ENCODE data around the gene PRR29. TPM values are rescaled to one million over a fixed set of nuclear protein-coding genes. Genes with fewer than 3 reads are reported as not detected.
"Not testable (repeated sequence)": the region's sequence is repeated elsewhere in the genome, so short reads cannot be mapped to it uniquely, and the experiment has no call there.

PRR29 gene
- total RNA-seq, 1 experiment from 2014 or later, result 0.85 TPM

DNA sequence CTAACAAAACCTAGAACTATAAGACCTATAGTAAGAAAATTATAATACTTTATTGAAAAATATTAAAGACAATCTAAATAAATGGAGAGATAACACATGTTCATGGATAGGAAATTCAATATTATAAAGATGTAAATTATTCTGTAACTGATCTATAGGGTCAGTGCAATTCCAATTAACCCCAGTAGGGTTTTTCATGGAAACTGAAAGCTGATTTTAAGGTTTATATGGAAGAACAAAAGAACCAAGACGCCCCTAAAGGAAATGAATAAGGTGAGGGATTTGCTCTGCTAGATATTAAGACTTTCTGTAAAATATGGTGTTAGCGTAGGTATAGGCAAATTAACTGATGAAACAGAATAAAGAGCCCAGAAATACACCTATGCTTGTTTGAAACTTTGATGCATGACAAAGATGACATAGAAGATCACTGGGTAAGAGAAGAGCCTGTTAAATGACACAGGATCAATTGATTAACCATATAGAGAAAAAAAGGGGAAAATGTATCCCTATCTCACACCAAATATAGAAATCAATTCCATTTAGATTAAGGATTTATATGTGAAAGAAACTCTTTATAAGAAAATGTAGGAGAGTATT is 19.3 kb downstream of the PRR29 start:
- H3K27ac Mint-ChIP-seq, result no peak overlapping the region
- no peaks in the 10 kb centered on the region for H3K36me3 Mint-ChIP-seq
- peaks cover 2% of the 10 kb centered on the region; the same call in 1 of the 2 replicates for H3K27me3 Mint-ChIP-seq (ENCODE audit: low read depth)
- CTCF ChIA-PET, result interaction anchor here (0.9 to 2.5 kb wide), 14 partner anchors 9 to 136 kb away, joined by 3 to 19 read pairs (median 6); partner anchors contain the start of gene GH1
- no peak overlapping the region for H3K4me3 Mint-ChIP-seq
- H3K4me1 Mint-ChIP-seq, result peaks cover 10% of the 10 kb centered on the region
- ATAC-seq (no peak), DNase-seq (ENCODE audit: low spot score) (no peak)
- POLR2A ChIA-PET, result no interaction called here
- peaks cover 5% of the 10 kb centered on the region for H3K9me3 Mint-ChIP-seq
- TF ChIP-seq HMGA2 (CRISPR knock-in tag; IDR thresholded peaks at IDR 0.05), result no peak
- TF ChIP-seq, protein P1, sequence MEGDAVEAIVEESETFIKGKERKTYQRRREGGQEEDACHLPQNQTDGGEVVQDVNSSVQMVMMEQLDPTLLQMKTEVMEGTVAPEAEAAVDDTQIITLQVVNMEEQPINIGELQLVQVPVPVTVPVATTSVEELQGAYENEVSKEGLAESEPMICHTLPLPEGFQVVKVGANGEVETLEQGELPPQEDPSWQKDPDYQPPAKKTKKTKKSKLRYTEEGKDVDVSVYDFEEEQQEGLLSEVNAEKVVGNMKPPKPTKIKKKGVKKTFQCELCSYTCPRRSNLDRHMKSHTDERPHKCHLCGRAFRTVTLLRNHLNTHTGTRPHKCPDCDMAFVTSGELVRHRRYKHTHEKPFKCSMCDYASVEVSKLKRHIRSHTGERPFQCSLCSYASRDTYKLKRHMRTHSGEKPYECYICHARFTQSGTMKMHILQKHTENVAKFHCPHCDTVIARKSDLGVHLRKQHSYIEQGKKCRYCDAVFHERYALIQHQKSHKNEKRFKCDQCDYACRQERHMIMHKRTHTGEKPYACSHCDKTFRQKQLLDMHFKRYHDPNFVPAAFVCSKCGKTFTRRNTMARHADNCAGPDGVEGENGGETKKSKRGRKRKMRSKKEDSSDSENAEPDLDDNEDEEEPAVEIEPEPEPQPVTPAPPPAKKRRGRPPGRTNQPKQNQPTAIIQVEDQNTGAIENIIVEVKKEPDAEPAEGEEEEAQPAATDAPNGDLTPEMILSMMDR (IDR thresholded peaks at IDR 0.05), result peak; percentile 15; the same call in 1 of the 2 replicates

DNA sequence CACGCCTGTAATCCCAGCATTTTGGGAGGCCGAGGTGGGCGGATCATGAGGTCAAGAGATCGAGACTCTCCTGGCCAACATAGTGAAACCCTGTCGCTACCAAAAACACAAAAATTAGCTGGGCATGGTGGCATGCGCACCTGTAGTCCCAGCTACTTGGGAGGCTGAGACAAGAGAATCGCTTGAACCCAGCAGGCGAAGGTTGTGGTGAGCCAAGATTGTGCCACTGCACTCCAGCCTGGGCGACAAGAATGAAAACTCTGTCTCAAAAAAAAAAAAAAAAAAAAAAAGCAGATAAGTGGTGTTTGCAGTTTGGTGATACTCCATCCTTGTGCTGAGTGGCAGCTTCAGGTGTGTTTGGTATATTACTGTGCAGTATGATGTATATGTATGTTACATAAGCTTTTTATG is 21.4 kb downstream of the PRR29 start:
- not testable (repeated sequence) for DNase-seq (ENCODE audit: low spot score); H3K4me3 Mint-ChIP-seq; H3K27me3 Mint-ChIP-seq (ENCODE audit: low read depth); H3K9me3 Mint-ChIP-seq; ATAC-seq; H3K27ac Mint-ChIP-seq; H3K36me3 Mint-ChIP-seq
- ChIA-PET CTCF (interaction anchor here (1.1 to 2.1 kb wide), 7 partner anchors 9 to 115 kb away, joined by 4 to 15 read pairs (median 8); partner anchors contain the start of gene GH1), POLR2A (interaction anchor here (0.7 kb wide), 1 partner anchor 30 kb away, joined by 6 read pairs; no protein-coding TSS in a partner anchor)
- H3K4me1 Mint-ChIP-seq, result peaks cover 10% of the 10 kb centered on the region

DNA sequence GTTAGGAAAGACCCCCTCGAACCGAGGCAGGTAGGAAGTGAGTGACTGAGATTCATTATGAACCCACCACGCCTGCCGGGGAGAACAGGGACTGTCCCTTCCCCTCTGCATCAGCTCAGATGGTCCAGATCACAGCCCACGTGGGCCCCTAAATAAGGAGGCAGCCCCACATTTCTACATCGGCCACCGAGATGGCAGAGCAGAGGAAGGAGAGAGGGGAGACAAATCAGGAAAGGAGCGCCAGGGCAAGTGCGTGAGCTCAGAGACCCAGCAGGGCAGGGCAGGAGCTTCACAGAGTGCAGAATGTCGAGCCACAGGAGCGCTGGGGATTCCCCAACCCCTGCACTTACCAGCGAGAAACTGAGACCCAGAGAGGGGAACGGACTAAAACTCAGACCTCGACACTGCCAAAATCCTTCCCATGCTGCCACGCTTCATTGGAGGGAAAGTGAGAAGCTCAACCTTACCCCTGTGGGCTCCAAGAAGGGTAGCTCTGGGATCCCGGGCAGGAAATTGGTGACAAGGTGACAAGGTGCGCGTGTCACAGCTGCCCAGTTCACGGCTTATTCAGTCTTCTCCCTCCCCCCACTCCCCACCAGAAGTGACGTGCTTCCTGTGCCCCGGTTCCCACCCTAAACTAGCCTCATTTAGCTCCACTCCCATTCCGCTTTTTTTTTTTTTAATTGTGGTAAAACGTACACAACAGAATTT is 22.1 kb downstream of the PRR29 start, which contains the start of gene ICAM2:
ICAM2 (minus strand) TSS at position 578 of the 711 bp plus-strand sequence. CDS start 13,942 bp downstream, outside the sequence.
- TF ChIP-seq, protein P2, sequence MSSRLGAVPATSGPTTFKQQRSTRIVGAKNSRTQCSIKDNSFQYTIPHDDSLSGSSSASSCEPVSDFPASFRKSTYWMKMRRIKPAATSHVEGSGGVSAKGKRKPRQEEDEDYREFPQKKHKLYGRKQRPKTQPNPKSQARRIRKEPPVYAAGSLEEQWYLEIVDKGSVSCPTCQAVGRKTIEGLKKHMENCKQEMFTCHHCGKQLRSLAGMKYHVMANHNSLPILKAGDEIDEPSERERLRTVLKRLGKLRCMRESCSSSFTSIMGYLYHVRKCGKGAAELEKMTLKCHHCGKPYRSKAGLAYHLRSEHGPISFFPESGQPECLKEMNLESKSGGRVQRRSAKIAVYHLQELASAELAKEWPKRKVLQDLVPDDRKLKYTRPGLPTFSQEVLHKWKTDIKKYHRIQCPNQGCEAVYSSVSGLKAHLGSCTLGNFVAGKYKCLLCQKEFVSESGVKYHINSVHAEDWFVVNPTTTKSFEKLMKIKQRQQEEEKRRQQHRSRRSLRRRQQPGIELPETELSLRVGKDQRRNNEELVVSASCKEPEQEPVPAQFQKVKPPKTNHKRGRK (CRISPR knock-in tag; IDR thresholded peaks at IDR 0.05; ENCODE audit: borderline replicate concordance), result no peak
- TF ChIP-seq IRF2 (CRISPR knock-in tag; IDR thresholded peaks at IDR 0.05; ENCODE audit: borderline replicate concordance, low read depth) (no peak), TCF7 (CRISPR knock-in tag; IDR thresholded peaks at IDR 0.05; ENCODE audit: low read depth) (no peak), FOXK1 (CRISPR knock-in tag; IDR thresholded peaks at IDR 0.05) (no peak), HMGA2 (CRISPR knock-in tag; IDR thresholded peaks at IDR 0.05) (no peak)
- TF ChIP-seq, protein P3, sequence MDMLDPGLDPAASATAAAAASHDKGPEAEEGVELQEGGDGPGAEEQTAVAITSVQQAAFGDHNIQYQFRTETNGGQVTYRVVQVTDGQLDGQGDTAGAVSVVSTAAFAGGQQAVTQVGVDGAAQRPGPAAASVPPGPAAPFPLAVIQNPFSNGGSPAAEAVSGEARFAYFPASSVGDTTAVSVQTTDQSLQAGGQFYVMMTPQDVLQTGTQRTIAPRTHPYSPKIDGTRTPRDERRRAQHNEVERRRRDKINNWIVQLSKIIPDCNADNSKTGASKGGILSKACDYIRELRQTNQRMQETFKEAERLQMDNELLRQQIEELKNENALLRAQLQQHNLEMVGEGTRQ (CRISPR knock-in tag; IDR thresholded peaks at IDR 0.05), result no peak
- TF ChIP-seq, protein P4, sequence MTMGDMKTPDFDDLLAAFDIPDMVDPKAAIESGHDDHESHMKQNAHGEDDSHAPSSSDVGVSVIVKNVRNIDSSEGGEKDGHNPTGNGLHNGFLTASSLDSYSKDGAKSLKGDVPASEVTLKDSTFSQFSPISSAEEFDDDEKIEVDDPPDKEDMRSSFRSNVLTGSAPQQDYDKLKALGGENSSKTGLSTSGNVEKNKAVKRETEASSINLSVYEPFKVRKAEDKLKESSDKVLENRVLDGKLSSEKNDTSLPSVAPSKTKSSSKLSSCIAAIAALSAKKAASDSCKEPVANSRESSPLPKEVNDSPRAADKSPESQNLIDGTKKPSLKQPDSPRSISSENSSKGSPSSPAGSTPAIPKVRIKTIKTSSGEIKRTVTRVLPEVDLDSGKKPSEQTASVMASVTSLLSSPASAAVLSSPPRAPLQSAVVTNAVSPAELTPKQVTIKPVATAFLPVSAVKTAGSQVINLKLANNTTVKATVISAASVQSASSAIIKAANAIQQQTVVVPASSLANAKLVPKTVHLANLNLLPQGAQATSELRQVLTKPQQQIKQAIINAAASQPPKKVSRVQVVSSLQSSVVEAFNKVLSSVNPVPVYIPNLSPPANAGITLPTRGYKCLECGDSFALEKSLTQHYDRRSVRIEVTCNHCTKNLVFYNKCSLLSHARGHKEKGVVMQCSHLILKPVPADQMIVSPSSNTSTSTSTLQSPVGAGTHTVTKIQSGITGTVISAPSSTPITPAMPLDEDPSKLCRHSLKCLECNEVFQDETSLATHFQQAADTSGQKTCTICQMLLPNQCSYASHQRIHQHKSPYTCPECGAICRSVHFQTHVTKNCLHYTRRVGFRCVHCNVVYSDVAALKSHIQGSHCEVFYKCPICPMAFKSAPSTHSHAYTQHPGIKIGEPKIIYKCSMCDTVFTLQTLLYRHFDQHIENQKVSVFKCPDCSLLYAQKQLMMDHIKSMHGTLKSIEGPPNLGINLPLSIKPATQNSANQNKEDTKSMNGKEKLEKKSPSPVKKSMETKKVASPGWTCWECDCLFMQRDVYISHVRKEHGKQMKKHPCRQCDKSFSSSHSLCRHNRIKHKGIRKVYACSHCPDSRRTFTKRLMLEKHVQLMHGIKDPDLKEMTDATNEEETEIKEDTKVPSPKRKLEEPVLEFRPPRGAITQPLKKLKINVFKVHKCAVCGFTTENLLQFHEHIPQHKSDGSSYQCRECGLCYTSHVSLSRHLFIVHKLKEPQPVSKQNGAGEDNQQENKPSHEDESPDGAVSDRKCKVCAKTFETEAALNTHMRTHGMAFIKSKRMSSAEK (CRISPR knock-in tag; IDR thresholded peaks at IDR 0.05; ENCODE audit: borderline replicate concordance), result no peak
- TF ChIP-seq, protein P5, sequence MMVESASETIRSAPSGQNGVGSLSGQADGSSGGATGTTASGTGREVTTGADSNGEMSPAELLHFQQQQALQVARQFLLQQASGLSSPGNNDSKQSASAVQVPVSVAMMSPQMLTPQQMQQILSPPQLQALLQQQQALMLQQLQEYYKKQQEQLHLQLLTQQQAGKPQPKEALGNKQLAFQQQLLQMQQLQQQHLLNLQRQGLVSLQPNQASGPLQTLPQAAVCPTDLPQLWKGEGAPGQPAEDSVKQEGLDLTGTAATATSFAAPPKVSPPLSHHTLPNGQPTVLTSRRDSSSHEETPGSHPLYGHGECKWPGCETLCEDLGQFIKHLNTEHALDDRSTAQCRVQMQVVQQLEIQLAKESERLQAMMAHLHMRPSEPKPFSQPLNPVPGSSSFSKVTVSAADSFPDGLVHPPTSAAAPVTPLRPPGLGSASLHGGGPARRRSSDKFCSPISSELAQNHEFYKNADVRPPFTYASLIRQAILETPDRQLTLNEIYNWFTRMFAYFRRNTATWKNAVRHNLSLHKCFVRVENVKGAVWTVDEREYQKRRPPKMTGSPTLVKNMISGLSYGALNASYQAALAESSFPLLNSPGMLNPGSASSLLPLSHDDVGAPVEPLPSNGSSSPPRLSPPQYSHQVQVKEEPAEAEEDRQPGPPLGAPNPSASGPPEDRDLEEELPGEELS (CRISPR knock-in tag; IDR thresholded peaks at IDR 0.05), result no peak
- ChIA-PET CTCF (interaction anchor here (0.6 to 2.1 kb wide), 11 partner anchors 9 to 278 kb away, joined by 3 to 15 read pairs (median 6); partner anchors contain the start of gene GH1), POLR2A (no interaction called here)
- H3K27ac Mint-ChIP-seq, result no peak within 1 kb of the TSS; the same call in 1 of the 2 replicates
- peaks cover 5% of the 10 kb centered on the region for H3K9me3 Mint-ChIP-seq
- H3K4me3 Mint-ChIP-seq, result peak within 1 kb of the TSS; percentile 41
- H3K36me3 Mint-ChIP-seq, result no peaks in the 10 kb centered on the region
- H3K4me1 Mint-ChIP-seq, result peaks cover 10% of the 10 kb centered on the region
- peak; percentile 63 for ATAC-seq
- DNase-seq (ENCODE audit: low spot score), result no peak
- peaks cover 2% of the 10 kb centered on the region; the same call in 1 of the 2 replicates for H3K27me3 Mint-ChIP-seq (ENCODE audit: low read depth)

Measured in WTC11 (cell line).